ENCODE results near the gene OR52E8.
A peak's percentile ranks its signal among the peaks of the same experiment; 100 is the strongest.

The OR52E8 gene

DNA sequence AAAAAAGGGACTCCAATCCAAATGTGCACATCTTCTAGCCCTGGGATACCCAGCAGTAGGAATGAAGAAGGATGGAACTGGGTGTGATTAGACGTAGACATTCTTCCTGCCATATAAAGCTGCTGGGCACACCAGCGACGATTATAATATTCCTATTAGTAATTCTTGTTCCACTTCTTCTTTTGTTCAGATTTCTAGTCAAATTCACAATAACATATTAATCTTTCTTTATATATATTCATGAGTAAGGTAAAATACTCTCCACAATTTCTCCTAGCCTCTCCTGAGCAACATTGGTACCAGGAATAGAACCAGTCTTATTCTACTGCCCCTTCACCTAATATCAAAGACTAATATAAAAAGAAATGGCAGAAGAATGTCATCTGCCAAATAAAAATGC, at the start of gene OR52E8:
Gene OR52E8, minus strand, starts transcription at position 101 of the 400 bp plus-strand sequence. Its CDS starts 0 bp downstream, at position 101.
- DNase-seq: no peak

DNA sequence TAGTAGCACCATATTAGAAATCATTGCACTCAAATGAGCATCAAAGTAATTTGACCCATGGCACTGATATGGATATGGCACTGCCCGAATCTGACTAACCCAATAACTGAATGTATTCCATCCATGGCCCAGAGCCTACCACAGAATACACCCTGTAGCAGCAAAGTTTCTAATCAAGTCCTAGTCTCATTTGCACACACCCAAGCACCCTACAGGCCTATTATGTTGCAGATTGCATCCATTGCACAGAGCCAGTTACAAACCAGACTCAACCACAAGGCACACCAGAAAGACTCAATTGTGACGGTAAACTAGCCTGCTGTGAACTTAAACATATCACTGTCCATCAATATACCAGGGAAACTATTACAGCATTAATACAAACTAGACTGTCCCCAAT, 42.0 kb upstream of the OR52E8 start:
- DNase-seq: no peak

DNA sequence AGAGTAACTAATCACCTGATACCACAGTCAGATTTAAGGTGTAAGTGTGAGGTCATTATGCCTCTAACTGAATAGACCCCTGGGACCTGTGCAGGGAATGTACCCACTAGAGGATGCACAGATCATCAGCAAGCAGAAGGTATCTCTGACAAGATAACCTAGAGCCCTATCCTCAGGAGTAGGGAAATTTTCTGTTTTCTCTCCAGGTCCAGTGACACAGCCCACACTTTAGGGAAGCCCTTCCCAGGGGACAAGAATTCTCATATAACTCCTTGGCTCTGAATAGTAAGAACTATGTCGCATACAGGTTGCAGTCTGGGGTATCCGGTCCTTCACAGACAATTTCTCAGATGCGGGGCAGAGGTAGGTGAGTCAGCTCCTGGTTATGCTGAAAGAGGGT, 35.4 kb upstream of the OR52E8 start, which contains the start of gene OR52E5:
Gene OR52E5, plus strand, starts transcription at position 301 of the 400 bp plus-strand sequence. CDS start 7,569 bp downstream, outside the sequence.
- no peak for DNase-seq

DNA sequence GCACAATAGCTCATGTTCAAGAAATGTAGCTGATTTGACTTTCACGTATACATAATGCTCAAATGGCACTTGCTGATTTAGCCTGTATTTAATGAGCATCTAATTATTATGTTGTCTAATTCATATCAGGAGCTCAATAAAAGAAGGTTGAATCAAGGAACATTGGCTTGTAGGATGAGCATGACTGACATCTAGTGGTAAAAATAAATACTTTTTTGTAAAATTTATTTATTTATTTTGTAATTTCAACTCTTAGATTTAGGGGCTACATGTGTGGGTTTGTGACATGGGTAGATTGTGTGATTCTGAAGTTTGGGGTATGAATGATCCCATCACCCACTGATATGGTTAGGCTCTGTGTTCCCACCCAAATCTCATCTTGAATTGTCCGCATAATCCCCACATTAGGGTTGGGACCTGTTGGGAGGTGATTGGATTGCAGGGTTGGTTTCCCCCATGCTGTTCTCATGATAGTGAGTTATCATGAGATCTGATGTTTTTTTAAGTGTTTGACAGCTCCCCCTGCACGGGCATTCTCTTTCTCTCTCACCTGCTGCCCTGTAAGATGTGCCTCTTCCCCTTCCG, 33.8 kb upstream of the OR52E8 start:
- DNase-seq: peak in 1 of 6 experiments; percentile 4

DNA sequence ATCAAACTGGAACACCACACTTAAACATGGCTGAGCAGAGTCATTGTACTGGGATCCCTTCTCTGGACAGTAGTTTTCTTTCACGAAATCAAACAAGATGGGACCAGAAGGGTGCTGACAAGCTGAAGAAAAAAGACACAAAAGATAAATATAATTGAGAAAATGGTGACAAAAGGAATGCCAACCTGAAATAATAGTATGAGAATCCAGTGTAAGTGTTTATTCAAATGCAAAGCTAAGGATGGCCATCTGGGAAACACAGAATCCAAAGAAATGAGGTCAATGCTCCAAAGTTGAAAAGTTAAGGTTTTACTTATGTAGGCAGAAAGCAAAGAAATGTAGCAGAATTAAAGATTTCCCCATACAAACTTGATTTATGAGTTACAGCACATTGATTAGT, 30.2 kb upstream of the OR52E8 start:
- no peak for DNase-seq

DNA sequence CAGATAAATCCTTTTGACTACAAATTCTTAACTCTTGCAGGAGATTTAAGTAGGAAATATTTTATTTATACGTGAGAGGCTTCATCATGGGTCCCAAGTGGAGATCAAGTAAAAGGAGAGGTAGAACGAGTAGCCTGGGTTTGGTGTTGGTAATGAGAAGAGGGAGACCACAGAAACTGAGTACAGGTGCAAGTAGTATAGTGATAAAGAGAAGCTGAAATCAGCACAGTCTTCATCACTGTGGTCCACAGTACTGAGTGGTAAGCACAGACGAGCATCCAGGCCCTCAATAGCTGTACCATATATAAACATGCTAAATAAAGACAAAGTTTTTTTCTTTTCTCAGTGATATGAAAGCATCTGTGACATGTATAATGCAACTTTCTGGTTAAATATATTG, 29.7 kb upstream of the OR52E8 start:
- no peak for DNase-seq

DNA sequence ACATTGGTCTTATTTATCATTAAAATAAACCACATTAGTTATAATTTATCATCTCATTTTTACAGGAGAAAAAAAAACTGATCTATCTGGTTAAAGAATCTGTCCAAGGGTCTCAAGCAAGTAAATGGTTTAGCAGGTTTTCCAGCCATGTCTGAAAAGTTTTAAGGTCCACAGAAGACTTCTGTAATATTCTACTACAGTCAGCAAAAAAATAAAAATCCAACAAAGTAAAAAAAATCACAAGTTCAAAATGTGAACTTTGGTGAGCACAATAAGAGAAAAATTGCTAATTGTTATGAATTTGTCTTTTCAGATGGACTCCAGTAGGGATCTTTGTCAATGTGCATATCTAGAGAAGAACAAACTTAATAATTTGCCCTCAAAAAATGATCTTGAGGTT, 24.3 kb upstream of the OR52E8 start:
- DNase-seq: no peak

DNA sequence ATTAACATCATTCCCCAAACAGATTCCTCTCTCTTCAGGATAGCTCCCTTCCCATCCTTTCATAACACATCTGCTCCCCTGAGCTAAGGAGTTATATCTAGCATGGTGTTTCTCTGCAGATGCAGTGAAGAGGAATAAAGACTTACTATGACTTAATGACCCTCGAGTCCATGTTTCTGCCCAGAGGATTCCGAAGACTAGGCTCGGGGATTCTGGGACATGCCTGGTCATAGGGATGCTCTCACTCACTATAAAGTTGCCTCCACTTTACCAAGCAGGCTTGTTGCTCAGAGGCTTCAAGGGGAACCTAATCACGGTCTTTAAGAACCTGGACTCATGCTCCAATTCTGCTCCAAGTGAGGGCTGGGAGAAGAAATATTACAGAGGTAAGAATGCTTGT, 22.8 kb upstream of the OR52E8 start, which contains the start of gene OR52E4:
Gene OR52E4, plus strand, starts transcription at position 301 of the 400 bp plus-strand sequence. CDS start 3,664 bp downstream, outside the sequence.
- no peak for DNase-seq

DNA sequence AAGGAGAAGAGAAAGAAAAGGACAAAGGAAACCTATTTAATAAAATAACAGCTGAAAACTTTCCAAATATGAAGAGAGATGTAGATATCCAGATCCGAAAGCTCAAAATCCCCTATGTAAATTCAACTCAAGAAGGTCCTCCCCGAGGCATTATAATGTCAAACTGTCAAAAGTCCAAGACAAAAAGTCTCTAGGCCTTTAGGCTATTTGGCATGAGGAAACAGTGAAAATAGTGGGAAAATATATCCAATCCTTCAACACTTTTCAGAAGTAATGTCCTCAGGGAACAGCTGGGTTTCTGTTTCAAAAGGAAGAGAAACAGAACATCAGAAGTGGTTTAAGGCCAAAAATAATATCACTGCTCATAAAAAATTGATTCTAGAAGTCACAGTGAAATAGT, 21.1 kb upstream of the OR52E8 start:
- DNase-seq: no peak

DNA sequence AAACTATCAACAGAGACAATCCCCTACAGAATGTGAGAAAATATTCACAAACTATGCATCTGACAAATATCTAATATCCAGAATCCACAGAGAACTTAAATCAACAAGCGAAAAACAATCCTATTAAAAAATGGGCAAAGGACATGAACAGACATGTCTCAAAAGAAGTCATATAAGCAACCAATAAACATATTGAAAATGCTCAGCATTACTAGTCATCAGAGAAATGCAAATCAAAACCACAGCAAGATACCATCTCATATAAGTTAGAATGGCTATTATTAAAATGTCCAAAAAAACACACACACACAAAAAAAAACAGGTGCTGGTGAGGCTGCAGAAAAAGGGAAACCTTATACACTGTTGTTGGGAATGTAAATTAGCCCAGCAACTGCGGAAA, 8.3 kb upstream of the OR52E8 start:
- no peak for DNase-seq

DNA sequence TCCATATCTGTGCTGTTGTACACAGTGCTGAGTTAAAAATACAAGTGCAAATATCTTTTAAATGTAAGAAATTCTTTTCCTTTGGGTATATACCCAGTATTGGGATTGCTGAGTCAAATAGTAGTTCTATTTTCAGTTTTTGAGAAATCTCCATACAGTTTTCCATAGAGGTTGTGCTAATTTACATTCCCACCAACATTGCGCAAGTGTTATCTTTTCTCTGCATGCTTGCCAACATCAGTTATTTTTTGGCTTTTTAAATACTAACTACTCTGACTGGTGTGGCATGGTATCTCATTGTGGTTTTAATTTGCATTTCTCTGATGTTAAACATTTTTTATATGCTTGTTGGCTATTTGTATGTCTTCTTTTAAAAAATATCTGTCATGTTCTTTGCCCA, 6.5 kb downstream of the OR52E8 start:
- no peak for DNase-seq

DNA sequence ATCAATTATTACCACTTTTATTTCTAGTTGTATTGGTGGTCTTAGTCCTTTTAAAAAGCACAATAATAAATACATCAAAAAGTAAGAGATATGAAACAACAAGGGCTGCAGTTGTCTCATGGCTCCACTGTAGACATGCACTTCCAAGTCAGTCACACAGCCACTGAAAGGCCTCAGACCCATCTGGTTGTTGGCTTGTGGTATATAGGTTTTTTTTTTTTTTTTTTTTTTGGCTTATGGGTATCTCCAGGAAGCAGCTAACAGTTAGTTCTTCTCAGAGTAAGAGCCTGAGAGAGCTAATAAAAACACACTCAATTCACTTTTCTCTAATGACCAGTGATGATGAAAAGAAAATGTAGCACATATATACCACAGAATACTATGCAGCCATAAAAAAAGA, 9.8 kb downstream of the OR52E8 start:
- DNase-seq: no peak

DNA sequence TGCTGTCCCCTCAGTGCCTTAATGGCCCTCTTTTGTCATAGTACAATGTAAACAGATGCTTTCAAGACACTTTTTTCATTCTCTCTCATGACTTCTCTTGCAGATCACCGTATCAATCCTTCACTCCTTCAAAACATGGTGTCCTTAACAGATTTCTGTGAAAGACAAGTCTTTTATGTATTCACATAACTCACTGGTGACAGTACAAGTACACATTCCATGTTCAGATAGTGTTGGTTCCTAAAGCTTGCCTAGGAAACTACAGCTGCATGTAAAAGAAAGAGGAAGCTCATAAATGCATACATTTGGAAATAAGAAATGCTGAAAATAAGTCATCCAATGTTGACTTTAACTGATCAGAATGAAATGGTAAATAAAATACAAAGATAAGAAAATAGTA, 10.8 kb downstream of the OR52E8 start:
- DNase-seq: no peak

DNA sequence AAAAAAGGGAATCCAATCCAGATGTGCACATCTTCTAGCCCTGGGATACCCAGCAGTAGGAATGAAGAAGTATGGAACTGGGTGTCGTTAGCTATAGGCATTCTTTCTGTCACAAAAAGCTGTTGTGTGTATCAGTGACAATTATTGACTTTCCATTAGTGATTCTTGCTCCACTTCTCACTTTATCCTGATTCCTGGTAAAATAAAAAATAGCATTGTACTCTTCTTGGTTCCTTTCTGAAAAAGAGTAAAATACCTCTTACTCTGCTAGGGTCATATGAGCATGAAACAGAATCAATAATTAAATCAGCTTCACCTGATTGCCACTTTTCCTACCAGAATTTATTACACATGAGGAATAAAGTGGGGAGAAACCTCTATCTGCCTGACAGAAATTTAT, 15.7 kb downstream of the OR52E8 start, which contains the start of gene OR52E6:
Gene OR52E6, minus strand, starts transcription at position 101 of the 400 bp plus-strand sequence. Its CDS starts 0 bp downstream, at position 101.
- no peak for DNase-seq

DNA sequence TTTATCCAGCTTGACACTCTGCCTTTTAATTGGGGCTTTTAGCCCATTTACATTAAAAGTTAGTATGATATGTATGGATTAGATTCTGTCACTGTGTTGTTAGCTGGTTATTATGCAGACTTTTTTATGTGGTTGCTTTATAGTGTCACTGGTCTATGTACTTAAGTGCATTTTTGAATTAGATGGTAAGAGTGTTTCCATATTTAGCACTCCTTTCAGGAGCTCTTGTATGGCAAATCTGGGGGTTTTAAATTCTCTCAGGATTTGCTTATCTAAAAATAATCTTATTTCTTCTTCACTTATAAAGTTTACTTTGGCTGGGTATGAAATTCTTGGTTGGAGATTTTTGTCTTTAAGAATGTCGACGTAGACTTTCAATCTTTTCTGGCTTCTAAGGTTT, 19.8 kb downstream of the OR52E8 start:
- DNase-seq: no peak

DNA sequence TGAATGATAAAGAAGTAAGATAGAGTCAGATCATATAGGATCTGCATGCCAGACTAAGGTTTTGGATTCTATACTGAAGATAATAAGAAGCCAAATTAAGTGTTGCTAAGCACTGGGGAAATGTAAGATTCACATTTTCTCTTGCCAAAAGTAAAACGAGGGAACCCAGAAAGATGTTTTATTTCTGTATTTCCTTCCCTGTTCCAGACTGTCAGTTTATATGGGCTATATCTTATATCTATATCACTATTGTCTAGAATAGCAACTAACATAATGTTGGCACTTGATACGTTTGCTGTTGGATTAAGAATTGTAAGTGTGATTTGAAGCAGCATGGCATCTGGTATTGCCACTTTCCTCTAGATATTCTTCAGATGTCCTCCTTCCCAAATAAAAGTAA, 24.0 kb downstream of the OR52E8 start:
- DNase-seq: no peak

DNA sequence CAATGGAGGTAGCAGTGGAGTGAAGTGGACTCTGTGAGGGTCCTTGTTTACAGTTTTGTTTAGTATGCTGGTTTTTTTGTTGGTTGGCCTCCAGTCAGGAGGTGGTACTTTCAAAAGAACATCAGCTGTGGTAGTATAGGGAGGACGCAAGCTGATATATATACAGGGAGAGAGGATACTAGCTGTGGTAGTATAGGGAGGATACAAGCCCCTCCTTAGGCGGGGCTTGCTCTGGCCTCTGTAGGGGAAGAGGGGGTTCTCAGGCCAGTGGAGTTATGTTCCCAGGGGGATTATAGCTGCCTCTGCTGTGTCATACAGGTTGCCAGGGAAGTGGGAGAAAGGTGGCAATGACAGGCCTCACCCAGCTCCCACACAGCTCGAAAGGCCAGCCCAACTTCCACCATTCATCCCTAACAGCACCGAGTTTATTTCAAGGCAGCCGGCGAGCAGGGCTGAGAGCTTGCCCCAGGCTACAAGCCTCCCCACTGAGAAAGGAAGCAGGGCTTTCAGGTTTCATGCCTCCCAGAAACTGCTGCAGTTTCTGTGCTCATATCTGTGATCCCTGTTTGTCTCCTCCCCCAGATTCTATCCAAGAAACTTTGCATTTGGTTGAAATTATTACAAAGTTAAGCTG, 26.2 kb downstream of the OR52E8 start:
- DNase-seq: no peak

DNA sequence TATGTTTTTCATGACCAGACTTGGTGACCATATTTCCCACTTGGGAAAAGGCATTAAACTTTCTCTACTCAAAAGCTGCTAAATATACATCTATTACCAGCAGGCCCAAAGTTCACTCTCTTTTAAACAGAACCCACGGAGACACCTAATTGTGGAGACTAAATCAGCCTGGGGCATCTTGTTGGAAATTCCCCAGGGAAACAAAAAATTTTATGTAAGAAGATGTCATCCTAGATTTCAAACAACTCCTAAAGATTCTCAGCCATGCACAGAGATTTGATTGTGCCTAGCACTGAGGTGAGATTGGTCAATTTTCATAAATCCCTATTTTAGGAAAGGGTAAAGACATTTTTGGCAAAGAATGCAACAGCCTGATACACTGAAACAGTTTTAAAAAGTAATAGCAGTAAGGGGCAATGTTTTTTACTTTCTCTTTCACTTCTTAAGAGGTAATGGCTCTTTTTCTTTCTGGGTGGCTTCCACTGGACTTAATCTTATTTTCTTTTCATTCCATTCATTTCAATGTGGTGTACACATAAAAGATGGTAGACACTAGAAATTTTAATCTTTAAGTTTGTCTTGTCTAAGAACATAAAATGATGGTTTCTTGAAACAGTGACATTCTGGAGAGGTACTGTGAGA, 39.1 kb downstream of the OR52E8 start:
- peak in 1 of 6 experiments; percentile 15 for DNase-seq

DNA sequence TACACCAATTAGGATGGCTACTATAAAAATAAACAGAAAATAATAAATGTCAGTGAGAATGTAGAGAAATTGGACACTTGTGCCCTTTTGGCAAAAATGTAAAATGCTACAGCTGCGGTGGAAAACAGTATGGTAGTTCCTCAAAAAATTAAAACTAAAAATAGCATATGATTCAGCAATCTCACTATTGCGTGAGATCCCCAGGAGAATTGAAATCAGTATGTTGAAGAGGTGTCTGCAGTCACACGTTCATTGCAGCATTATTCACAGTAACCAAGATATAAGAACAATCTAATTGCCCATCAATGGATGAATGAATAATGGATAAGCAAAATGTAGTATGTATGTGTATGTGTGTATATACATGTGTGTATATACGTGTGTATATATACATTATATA, 42.0 kb downstream of the OR52E8 start:
- no peak for DNase-seq

DNA sequence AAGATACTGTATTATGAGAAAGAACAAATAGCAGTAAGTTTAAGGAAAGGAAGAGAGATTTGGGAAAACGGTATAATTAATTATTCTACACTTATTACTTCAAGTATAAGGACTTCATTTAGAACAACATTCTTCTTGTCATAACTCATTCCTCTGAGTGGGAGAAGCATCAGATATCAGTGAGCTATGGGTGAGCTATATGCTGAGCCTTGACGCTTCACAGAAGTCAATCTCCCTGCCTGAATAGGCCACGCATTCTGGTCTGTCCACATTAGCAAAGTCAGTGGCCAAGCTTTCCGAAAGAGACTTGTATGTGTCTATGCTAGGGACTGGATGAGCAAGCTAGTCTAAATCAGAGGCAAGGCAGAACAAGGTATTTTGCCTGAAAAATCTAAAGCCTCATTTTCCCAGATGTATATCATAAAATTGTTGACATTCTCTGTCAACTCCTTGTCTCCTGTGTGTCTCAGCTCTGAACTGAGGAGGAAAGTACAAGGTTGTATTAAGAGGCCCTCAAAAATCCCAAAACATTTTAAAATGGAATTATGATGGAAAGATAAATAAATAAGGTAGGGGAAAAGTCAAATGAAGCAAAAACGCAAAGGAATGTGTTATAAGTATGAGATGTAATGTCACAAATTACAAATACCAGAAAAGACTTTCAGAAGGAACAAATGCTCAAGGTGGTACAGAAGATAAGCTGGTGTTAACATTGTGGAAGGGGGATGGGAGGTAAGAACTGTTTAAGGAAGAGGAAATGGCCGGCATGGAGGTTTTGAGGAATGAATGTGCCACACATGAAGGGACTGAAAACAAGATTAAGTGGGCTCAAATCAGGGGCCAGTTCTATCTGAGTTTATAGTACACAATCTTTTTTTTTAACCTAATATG, 47.3 kb downstream of the OR52E8 start:
- no peak for DNase-seq

DNA sequence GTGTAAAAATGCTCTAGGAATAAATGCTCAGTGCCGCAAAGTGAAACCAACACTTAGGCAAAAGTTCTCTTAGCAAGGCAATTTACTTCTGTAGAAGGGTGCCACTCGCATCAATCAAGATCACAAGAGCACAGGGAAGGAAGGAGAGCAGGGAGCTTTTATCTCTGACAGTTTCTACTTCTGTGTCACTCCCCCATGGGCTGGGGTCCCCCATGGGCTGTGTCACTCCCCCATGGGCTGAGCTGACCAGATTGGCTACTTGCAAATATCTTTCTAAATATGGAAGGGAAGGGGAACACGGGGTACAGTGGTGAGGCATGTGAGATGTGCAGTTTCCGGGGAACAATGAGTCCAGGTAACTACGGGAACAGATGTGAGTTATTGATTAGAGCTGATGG, 48.4 kb downstream of the OR52E8 start:
- peak in 1 of 6 experiments; percentile 33 for DNase-seq

DNA sequence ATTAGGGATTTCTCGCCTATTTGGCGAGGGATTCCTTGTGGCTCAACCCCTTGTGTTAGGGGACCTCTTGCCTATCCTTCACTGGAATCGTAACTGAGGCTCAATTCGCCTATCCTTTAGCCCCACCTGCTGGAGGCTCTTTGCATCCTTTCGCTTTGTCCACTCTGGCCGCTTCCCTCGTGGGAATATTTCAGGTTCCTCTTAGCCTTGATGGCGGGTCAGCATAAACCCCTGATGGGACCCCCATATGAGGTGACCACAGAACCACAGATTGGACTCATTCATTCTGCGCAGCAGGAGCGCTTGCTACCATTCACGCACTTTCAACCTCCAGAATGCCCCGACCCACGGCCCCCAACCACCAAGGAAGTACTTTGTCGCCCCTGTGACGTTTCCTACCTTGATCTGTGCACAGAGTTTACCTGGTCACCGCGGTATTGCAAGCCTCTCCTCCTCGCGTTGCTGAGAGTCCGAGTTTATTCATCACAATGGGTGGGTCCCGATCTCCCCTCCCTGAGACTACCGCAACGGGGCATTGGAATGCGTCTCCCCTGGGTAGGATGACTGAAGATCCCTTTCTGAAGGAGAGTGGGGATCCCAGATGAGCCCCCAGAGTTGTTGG, 48.9 kb downstream of the OR52E8 start, which contains the start of gene OR52N2:
Gene OR52N2, plus strand, starts transcription at position 425 of the 622 bp plus-strand sequence. CDS start 11,412 bp downstream, outside the sequence.
- peak; percentile 40 to 76 (median 60) for DNase-seq

All from stimulated activated naive CD4-positive, alpha-beta T cell (primary cell).